HG02943 (cell line): ENCODE results near the gene FBLN5.

Experiments used
- ATAC-seq: cut with Tn5 transposase; IDR thresholded peaks from one replicate; pipeline ENCODE4 v1.9.1; 2021; ENCODE audit warnings: mild to moderate bottlenecking, low read depth, moderate library complexity; ENCODE audit not compliant: unreplicated experiment

FBLN5 gene

GRCh38 chr14:91946622-91947474, 646 bp downstream of the FBLN5 start:
- ATAC-seq, result no peak

DNA sequence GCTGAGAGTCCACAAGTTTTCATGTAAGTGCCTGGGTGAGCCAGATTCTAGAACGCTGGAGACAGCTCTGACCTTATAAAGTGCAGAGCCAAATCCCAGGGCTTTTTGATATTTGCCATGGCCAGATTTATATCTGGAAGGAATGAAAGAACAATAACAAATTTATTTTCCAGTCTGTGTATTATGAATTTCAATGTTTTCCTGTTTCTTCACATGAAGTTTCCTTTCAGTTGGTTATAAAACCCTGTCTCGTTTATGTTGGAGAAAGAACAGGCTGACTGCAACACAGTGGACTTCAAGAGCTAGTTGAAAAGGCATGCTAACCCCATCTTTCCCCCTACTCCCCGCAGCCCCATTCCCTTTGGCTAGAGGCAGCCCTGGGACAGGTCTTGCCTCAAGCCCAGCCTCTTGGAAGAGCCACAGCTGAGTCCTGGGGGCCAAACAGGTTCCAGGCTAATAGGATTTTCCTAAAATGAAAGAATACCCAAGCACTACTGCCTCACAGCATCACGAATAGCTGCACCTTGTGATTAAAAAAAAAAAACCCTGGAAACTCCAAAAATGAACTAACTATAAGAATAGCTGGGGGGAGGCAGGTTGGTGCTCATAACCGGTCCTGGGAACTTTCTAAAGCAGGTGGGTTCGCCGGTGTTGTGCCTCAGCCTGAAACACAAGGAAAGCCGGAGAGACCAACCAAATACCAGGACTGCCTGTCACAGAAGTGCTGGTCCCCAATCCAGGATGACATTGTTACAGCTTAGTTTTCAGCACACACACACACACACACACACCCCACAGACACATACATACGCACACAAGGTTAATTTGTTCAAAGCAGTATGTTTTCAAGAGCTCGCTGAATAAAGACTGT, 1.5 kb downstream of the FBLN5 start:
- no peak for ATAC-seq

- no peak for ATAC-seq
Observed at GRCh38 chr14:91942946-91943345, 4.5 kb downstream of the FBLN5 start.

DNA sequence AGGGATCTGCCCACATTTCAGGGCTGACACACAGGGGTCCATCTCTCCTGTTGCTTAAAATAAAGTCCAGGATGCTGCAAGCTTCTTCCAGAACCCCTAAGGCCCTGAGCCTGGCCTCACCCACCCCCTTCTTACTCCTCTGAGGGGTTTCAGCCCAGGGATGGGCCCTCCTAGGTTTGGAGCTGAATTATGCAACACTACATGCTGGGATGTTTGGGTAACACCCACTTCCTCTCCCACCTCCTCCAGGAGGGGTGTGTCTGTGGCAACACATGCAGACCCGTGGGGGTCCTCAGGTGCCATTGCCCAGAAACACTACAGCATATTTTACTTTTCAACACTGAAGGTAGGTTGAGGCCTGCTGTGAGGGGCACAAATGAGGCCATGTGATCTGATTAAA, 5.4 kb downstream of the FBLN5 start:
- no peak for ATAC-seq

DNA sequence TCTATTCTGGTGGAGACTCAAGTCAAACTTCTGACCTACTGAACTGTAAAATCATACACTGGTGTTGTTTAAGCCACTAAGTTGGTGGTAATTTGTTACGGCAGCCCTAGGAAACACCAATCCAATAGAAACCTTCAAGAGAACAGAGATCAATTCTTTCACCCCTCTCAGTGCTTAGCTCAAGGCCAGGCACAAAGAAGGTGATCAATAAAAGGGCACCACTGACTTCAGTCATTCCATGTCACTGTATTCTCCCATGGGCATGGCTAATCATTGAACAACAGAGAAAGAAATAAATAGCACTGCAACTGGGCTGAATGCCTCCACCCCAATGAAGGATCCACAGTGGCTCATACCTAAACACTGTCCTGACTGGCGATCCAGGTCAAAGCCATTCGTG, 7.3 kb downstream of the FBLN5 start:
- no peak for ATAC-seq

GRCh38 chr14:91935586-91935985, 11.9 kb downstream of the FBLN5 start:
- ATAC-seq, result no peak

GRCh38 chr14:91934554-91935285, 12.8 kb downstream of the FBLN5 start:
- no peak for ATAC-seq

DNA sequence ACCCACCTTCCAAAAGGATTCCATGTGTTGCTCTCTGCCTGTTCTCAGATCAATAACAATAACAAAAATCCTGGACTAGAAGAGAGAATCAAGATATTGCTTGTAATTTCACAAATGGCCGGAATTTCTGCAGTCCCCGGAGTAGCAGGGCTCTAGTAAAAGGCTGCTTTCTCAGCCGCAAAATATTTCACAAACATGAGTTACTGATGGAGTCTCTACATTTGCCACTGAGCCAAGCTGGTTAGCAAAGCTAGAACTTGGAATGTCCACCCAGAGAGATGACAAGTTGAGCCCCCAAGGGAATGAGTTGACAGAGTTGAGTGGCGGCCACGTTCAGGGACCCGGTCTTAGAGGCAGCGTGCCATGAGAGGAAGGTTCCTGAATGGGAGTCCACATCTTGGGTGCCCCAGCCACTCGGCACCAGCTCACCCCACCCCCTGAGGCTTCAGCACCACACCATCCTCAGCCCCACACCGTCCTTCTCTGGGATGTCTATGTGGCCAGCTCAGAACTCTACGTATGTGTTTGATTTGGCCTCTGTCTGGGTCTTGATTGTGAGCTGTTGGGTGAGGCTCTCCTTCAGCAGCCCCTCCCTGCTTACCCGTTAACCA, 15.9 kb downstream of the FBLN5 start:
- ATAC-seq, result no peak

GRCh38 chr14:91929700-91930099, 17.8 kb downstream of the FBLN5 start:
- no peak for ATAC-seq

DNA sequence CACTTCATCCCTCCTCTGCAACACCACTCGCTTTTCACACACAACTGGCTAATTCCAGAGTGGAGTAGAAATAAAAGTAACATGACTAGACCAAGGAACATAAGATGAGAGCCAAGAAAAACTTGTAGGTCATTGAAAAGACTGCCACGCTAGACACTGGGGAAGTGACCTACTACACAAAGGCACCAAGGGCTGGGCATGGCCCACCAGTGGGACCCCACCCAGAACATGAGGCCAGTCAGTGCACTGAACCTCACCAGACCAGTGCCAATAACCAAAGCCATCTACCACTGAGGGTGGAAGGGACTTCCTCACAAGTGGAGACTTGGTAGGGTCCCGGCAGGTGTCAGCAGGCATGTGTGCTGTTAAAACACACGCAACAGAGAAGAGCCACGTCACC, 19.7 kb downstream of the FBLN5 start:
- ATAC-seq, result no peak

DNA sequence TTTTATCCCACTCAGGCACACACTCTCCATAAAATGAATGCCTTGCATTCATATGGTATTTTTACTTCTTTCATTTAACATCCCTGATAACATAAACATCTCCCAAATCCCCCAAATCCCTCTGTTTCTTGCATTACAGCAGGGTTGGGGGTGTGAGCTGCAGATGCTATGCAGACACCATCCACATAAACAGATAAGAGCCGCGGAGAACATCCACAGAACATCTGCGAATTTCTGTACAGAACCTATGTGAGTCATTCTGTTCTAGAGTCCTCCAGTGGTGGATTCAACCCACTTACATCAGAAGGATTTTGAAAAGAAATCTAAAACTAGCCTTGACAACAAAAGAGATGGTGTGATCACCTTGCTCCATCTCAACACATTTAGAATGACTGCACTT, 20.3 kb downstream of the FBLN5 start:
- ATAC-seq, result no peak

GRCh38 chr14:91926131-91926890, 21.2 kb downstream of the FBLN5 start:
- ATAC-seq, result no peak

- ATAC-seq, result no peak
Observed at GRCh38 chr14:91925727-91926121, 21.8 kb downstream of the FBLN5 start.

DNA sequence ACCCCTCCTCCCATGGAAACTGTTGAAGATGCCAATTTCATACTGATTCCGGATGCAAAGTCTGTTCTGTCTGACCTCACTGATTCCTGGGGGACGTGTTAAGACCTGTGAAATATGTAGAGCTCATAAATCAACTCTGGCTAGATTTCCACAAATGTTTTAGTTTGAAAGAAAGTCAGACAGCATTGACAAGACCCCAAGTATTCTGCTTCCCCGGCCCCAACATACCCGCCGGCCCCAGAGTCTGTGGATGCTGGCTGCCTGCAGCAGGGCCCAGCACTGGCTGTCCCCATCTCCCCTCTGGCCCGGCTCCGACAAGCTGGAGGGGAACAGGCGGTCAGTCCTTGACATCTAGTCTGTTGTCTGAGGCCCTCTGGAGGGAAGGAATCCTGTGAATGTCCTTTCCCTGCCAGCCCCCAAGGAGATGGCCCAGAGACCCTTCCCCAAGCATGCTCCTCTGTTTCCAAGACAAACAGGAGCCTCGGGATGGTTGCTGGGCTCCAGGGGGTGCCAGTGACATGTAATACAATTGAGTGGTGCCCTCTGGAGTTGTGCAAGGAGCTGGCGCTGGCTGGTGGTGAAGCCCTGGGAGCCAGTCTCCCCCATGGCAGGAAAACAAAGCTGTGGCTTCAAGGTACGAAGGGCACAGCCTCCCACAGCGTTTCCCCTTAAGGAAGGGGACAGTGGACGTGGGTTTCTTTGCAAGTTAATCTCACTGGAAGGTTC, 22.3 kb downstream of the FBLN5 start:
- no peak for ATAC-seq

- ATAC-seq, result no peak
Observed at GRCh38 chr14:91920526-91920925, 27.0 kb downstream of the FBLN5 start.

GRCh38 chr14:91919814-91920213, 27.7 kb downstream of the FBLN5 start:
- no peak for ATAC-seq

DNA sequence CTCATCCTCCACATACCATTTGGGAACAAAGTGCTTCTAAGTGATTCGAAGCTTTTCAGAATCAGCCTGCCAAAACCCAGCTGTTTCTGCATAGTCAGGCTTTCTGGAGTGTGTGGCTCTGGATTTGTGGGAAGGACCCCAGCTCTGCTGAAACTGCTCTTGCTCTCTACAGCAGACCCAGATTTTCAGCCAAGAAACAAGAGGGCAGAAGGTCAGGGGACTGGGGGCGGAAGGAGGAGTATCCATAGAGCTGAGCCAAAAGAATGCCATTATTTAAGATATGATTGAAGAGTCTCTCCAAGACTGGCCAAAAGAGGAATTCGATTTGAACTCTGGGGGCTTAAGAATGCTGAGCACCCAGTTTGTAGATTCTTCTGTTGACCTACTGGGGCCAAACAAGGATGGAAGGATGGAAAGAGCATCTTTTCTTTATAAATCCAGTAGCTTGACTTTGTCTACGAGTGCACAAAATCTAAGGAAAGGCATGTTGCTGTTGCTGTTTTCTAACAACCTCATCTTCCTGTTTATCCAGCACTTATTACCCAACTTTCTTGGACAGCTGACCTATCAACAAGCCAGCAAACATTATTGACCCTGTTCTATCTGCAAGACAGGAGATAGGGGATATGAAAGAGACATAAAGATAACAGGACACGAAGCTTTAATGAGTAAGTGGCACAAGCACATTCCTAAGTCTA, 29.2 kb downstream of the FBLN5 start:
- no peak for ATAC-seq

DNA sequence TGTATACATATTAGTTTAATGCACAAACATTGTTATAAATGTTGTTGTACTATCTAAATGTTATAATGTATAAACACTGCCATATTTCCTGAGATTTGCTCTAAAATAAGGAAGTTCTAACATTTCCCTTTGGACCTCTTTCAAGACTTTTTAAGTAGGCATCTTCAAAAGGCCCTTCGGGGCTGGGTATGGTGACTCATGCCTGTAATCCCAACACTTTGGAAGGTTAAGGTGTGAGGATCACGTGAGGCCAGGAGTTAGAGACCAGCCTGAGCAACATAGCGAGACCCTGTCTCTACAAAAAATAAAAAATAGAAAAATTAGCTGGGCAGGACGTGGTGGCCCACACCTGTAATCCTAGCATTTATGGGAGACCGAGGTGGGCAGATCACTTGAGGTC, 35.5 kb downstream of the FBLN5 start:
- ATAC-seq, result no peak
